ENCODE data around the gene MLEC. TPM values are rescaled to one million over a fixed set of nuclear protein-coding genes. Genes with fewer than 3 reads are reported as not detected.

The MLEC gene
- total and polyA plus RNA-seq, 9 of the 15 experiments (the other 6 are each of a cell fraction or from before 2014, with no cell fraction given), result 18.5 to 108 (median 57.8) TPM

DNA sequence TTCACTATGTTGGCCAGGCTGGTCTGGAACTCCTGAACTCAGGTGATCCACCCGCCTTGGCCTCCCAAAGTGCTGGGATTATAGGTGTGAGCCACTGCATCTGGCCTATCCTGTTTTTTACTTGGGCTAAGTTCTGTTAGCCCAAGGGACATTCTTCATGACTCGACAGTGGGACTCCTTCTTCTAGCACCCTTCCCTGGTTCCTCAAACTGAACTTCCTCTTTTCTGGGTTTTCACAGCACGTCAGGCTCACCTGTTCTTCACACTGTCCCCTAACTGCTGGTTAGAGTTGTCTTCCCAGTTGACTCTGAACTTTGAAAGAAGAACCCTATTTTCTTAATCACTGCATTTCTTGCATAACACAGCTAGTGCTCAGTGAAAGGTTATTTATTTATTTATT is 24.1 kb upstream of the MLEC start:
- TF ChIP-seq SPI1 (IDR thresholded peaks at IDR 0.05; ENCODE audit: borderline replicate concordance, low read depth, low read length), result peak; percentile 92
- TF ChIP-seq SIN3A (IDR thresholded peaks at IDR 0.05; ENCODE audit: borderline replicate concordance in 2 of 2, control insufficient read depth in 1 of 2, low read depth in 2 of 2, low read length in 2 of 2), result no peak
- ChIA-PET POLR2A (interaction anchor here (1.8 to 2.4 kb wide), 2 partner anchors 9 to 13 kb away, joined by 6 to 9 read pairs; no protein-coding TSS in a partner anchor), CTCF (ENCODE audit: low intra/inter-chr PET ratio) (no interaction called here)
- Histone ChIP-seq H3K36me3 (ENCODE audit: control insufficient read depth, insufficient read depth, low read length) (no peaks in the 10 kb centered on the region), H3K27ac (ENCODE audit: extremely low read depth, low read depth, low read length) (no peak overlapping the region), H3K9me3 (replicated peaks; ENCODE audit: control insufficient read depth, insufficient read depth, low read depth, low read length) (no peaks in the 10 kb centered on the region), H3K4me1 (replicated peaks in 1 of 2; ENCODE audit: control insufficient read depth in 2 of 2, insufficient read depth in 2 of 2, low read length in 2 of 2) (peaks cover 0 to 8% of the 10 kb centered on the region in 2 experiments; a peak in 2 of 5 replicates), H3K79me2 (ENCODE audit: control insufficient read depth, insufficient read depth, low read length) (no peaks in the 10 kb centered on the region), H2AFZ (ENCODE audit: low read depth, low read length) (no peak overlapping the region), H3K9ac (ENCODE audit: insufficient read depth in 1 of 2, low read depth in 2 of 2, low read length in 2 of 2) (no peak overlapping the region), H3K9me1 (ENCODE audit: control insufficient read depth, insufficient read depth, low read length) (no peaks in the 10 kb centered on the region), H3K4me2 (ENCODE audit: insufficient read depth, low read length) (no peak overlapping the region), H3K27me3 (ENCODE audit: control insufficient read depth in 2 of 2, insufficient read depth in 2 of 2, low read length in 2 of 2) (peaks cover 44 to 69% of the 10 kb centered on the region in 2 experiments), H3K4me3 (no peak overlapping the region), H4K20me1 (replicated peaks; ENCODE audit: control insufficient read depth, insufficient read depth, low read length) (peaks cover 4% of the 10 kb centered on the region; the same call in 1 of the 2 replicates)
- 0% methylated on average over 3 of the region's 3 CpGs for WGBS (ENCODE audit: insufficient coverage, low coverage, missing lambda C conversion rate)
- ATAC-seq, result no peak
- in situ Hi-C loops (cut with MboI), result loop anchor here (25.0 kb wide), 1 partner anchor 326 kb away; the partner anchor contains the start of gene PLA2G1B
- intact Hi-C loops (cut with micrococcal nuclease), result no loop called here
- BruUV-seq (replicated peaks), result no TSS peak
- FAIRE-seq, result no peak
- no peak for DNase-seq (ENCODE audit: extremely low read depth in 1 of 4, low spot score in 3 of 4)

GRCh38 chr12:120663741-120664140 is 23.2 kb upstream of the MLEC start:
- ChIA-PET POLR2A (interaction anchor here (1.8 to 2.4 kb wide), 2 partner anchors 10 to 14 kb away, joined by 6 to 9 read pairs; no protein-coding TSS in a partner anchor), CTCF (ENCODE audit: low intra/inter-chr PET ratio) (no interaction called here)
- Histone ChIP-seq H3K4me1 (replicated peaks in 1 of 2; ENCODE audit: control insufficient read depth in 2 of 2, insufficient read depth in 2 of 2, low read length in 2 of 2) (peaks cover 0 to 8% of the 10 kb centered on the region in 2 experiments; a peak in 2 of 5 replicates), H3K9me3 (replicated peaks; ENCODE audit: control insufficient read depth, insufficient read depth, low read depth, low read length) (no peaks in the 10 kb centered on the region), H2AFZ (ENCODE audit: low read depth, low read length) (no peak overlapping the region), H3K27ac (ENCODE audit: extremely low read depth, low read depth, low read length) (no peak overlapping the region), H3K79me2 (ENCODE audit: control insufficient read depth, insufficient read depth, low read length) (no peaks in the 10 kb centered on the region), H4K20me1 (replicated peaks; ENCODE audit: control insufficient read depth, insufficient read depth, low read length) (0 out of 2 replicates have a peak, but pooled peaks cover 4% of the 10 kb centered on the region), H3K9me1 (ENCODE audit: control insufficient read depth, insufficient read depth, low read length) (no peaks in the 10 kb centered on the region), H3K27me3 (ENCODE audit: control insufficient read depth in 2 of 2, insufficient read depth in 2 of 2, low read length in 2 of 2) (peaks cover 49 to 68% of the 10 kb centered on the region in 2 experiments), H3K4me3 (no peak overlapping the region), H3K4me2 (ENCODE audit: insufficient read depth, low read length) (no peak overlapping the region), H3K9ac (ENCODE audit: insufficient read depth in 1 of 2, low read depth in 2 of 2, low read length in 2 of 2) (no peak overlapping the region), H3K36me3 (ENCODE audit: control insufficient read depth, insufficient read depth, low read length) (no peaks in the 10 kb centered on the region)
- BruUV-seq (replicated peaks), result no TSS peak
- in situ Hi-C loops (cut with MboI), result loop anchor here (25.0 kb wide), 1 partner anchor 326 kb away; the partner anchor contains the start of gene PLA2G1B
- 3% methylated on average over 5 of the region's 5 CpGs for WGBS (ENCODE audit: insufficient coverage, low coverage, missing lambda C conversion rate)
- FAIRE-seq, result no peak
- no peak for ATAC-seq
- no peak for DNase-seq (ENCODE audit: extremely low read depth in 1 of 4, low spot score in 3 of 4)
- intact Hi-C loops (cut with micrococcal nuclease), result no loop called here
- no peak for TF ChIP-seq TEAD4 (IDR thresholded peaks at IDR 0.05; ENCODE audit: low read length)
- TF ChIP-seq TEAD4 (CRISPR knock-in tag; IDR thresholded peaks at IDR 0.05; ENCODE audit: borderline replicate concordance), result no peak
- TF ChIP-seq ETS2 (tag; IDR thresholded peaks at IDR 0.05; ENCODE audit: borderline replicate concordance, poor library complexity, severe bottlenecking), result no peak
- no peak for TF ChIP-seq BRD9 (IDR thresholded peaks at IDR 0.05; ENCODE audit: low read depth, partially characterized antibody)
- TF ChIP-seq HINFP (tag; conservative IDR thresholded peaks at IDR 0.05; ENCODE audit: low read depth), result no peak
- TF ChIP-seq NCOA2 (IDR thresholded peaks at IDR 0.05; ENCODE audit: partially characterized antibody in 2 of 2), result no peak
- TF ChIP-seq, protein P1, sequence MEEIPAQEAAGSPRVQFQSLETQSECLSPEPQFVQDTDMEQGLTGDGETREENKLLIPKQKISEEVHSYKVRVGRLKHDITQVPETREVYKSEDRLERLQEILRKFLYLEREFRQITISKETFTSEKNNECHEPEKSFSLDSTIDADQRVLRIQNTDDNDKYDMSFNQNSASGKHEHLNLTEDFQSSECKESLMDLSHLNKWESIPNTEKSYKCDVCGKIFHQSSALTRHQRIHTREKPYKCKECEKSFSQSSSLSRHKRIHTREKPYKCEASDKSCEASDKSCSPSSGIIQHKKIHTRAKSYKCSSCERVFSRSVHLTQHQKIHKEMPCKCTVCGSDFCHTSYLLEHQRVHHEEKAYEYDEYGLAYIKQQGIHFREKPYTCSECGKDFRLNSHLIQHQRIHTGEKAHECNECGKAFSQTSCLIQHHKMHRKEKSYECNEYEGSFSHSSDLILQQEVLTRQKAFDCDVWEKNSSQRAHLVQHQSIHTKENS (CRISPR knock-in tag; IDR thresholded peaks at IDR 0.05), result no peak
- TF ChIP-seq HBP1 (CRISPR knock-in tag; IDR thresholded peaks at IDR 0.05), result no peak
